ENCODE measurements around the gene MUC7.
"Not testable (repeated sequence)": the region's sequence is repeated elsewhere in the genome, so short reads cannot be mapped to it uniquely, and the experiment has no call there.

Gene MUC7

DNA sequence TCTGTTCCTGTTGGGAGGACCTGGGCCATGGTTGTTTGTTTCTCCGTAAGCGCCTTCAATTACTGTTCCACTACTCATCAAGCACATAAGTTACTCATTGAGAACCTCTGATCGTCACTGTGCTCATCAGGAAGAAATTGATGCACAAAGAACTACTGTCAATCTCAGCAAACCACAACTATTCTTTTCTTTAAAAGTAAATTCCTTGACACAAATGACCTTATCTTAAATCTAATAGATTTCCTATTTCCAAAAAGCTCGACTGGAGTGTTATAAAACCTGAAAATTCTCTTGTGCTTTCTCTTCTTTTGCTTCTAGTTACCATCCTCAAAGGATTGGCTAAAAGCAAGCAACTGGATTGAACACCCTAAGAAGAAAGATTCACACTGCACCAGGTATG is at the start of gene MUC7:
Gene MUC7 (plus strand): TSS at position 301 of the 400 bp plus-strand sequence. CDS start 1,825 bp downstream, outside the sequence.
- no peak for DNase-seq

GRCh38 chr4:70425306-70425705 is 46.7 kb upstream of the MUC7 start:
- no peak for DNase-seq

DNA sequence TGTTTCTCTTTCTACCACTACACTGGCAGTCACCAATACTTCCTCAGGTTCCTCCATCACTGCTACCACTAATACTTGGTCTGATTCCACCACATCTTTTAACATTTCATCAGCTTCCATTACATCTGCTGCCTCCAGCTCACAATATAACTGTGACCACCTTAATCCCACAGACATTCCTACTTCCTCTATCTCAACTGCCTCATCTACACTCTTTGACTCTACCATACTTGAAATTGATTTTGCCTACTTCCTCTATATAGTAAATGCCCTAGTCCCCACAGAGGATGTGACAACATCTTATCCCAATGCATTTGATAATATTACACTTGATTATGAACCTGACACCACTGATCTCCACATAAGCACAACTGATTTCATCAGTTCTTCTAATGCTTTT is 45.2 kb upstream of the MUC7 start:
- DNase-seq, result no peak

GRCh38 chr4:70437197-70437596 is 34.8 kb upstream of the MUC7 start:
- DNase-seq, result no peak

DNA sequence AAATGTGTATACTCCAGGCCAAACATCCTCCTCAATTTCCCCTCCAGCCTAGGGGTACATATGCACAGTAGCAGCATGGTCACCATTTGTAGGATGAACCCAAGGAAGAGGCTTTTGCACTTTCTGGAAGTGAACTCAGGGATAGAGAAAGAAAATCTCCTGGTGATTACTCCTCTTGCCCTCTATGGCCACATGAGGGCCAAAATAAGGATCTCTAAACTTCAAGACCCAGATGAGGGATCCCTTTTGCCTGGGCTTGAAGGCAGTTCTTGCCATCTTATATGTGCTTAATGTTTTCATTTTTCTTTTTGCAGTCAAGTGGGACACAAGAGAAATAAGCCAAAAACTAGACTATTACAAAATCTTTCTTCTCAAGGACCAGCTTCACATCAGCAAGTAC is 29.5 kb upstream of the MUC7 start:
- no peak for DNase-seq

GRCh38 chr4:70443329-70443728 is 28.7 kb upstream of the MUC7 start:
- no peak for DNase-seq

GRCh38 chr4:70449220-70449619 is 22.8 kb upstream of the MUC7 start:
- DNase-seq, result no peak

GRCh38 chr4:70452946-70453345 is 19.1 kb upstream of the MUC7 start:
- DNase-seq, result no peak

- DNase-seq, result no peak
Measured at GRCh38 chr4:70463335-70463734, 8.7 kb upstream of the MUC7 start.

DNA sequence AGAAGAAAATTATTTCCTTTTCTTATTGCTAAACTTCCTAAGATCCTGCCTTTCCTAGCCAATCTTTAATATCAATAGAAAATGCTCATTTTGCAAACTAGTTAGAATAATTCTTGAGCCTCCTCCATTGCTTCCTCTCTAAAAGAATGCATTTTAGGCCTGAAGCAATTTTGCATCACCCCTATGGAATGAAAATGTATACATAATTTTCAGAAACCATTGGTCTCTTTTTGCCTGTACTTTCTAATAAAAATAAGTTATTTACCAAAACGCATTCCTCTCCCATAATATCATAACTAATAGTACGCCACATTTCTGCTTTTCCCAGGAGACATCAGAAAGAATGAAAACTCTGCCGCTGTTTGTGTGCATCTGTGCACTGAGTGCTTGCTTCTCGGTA is 1.7 kb downstream of the MUC7 start:
- DNase-seq, result no peak

DNA sequence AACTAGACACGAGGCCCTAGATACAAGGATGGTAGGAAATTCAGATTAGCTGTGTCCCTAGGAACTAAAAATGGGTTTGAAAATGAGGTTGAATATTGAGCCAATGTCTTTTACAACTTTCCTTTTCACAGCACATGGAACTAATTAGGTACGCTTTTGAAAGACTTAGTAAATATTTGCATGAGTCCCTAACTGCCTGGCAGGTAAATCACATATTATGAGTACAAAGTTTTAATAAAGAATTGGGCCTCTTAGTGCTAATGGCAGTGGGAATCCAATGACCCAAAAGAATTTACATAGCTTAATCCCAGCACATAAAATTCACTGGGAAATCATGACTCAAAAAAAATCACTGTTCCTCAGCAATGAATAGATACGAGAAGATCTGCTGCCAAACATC is 16.8 kb downstream of the MUC7 start:
- no peak for DNase-seq

- no peak for DNase-seq
Measured at GRCh38 chr4:70496231-70496630, 24.2 kb downstream of the MUC7 start.

DNA sequence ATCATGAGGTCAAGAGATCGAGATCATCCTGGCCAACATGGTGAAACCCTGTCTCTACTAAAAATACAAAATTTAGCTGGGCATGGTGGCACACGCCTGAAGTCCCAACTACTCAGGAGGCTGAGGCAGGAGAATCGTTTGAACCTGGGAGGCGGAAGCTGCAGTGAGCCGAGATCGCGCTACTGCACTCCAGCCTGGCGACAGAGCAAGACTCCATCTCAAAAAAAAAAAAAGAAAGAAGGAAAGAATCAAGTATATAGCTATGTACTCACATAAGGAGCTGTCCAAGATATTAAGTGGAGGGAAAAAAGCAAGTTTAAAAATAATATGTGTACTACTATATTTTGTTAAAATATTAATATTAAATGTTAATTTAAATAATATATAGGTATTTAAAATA is 29.8 kb downstream of the MUC7 start:
- not testable (repeated sequence) for DNase-seq

DNA sequence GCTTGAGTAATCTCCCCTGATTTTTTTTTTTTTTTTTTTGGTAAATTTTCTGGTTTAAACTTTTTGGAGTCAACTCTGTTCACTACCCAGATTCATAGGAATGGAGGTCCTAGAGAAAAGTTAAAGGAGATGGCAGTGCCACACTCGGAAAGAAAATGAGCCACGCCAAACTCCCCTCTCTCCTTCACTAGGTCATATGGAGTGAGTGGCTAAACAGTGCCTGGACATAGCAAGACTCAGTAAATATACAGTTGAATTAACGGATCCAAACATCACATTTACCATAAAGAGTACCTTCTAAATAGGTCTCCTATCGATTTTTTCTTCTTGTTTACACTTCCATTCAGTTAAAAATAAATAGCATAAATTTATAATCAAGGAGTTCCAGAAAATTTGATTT is 32.7 kb downstream of the MUC7 start:
- no peak for DNase-seq

DNA sequence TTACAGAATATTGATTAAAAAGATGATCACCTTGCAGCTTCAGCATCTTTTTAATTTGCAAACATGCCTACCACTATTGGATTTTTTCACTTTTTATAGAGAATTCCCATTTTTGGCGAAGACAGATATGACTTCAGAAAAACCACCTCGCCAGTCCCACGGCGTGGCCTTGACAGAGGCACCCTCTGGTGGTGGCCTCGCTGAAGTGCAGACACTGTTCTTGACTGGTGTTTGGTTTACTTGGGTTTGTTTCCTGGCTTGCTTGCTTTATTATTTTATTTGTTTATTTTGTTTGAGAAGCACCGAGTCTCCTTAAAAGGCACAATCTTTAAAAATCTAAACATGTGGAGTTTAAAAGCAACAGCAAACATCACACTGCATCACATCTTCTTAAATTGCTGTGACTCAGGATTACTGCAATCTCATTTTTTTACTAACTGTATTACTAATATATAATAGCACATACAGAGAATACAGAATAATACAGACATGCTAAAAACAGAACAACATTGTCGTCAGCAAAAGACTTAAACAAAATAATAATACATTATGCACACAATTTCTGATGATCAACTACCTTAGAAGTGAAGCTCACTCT is 33.3 kb downstream of the MUC7 start:
- DNase-seq, result peak; percentile 36

- DNase-seq, result no peak
Measured at GRCh38 chr4:70508801-70509200, 36.8 kb downstream of the MUC7 start.

- DNase-seq, result no peak
Measured at GRCh38 chr4:70511365-70511764, 39.4 kb downstream of the MUC7 start.

GRCh38 chr4:70515367-70516250 is 43.6 kb downstream of the MUC7 start:
- DNase-seq, result no peak

GRCh38 chr4:70518269-70518668 is 46.3 kb downstream of the MUC7 start, which contains the start of gene AMTN:
AMTN (plus strand) TSS chr4:70518569; CDS start chr4:70518778, 209 bp downstream.
- DNase-seq, result no peak

DNA sequence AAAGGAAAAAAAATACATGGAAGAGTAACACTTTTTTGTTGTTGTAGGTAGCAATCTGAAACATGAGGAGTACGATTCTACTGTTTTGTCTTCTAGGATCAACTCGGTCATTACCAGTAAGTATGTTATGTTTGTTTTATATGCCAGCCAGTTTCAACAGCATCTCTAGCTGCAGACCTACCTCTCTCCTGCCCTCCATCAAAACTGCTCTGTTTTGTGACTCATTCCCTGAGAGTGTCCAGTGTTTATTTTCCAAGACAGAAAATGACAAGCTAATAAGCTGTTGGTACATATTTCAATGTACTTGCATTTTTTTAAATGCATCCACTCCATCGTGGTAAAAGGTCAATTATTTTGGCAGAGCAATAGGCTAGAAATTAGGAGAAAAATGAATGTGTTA is 46.7 kb downstream of the MUC7 start:
- DNase-seq, result no peak

- no peak for DNase-seq
Measured at GRCh38 chr4:70522626-70523025, 50.6 kb downstream of the MUC7 start.

- no peak for DNase-seq
Measured at GRCh38 chr4:70530997-70531396, 59.0 kb downstream of the MUC7 start.

DNA sequence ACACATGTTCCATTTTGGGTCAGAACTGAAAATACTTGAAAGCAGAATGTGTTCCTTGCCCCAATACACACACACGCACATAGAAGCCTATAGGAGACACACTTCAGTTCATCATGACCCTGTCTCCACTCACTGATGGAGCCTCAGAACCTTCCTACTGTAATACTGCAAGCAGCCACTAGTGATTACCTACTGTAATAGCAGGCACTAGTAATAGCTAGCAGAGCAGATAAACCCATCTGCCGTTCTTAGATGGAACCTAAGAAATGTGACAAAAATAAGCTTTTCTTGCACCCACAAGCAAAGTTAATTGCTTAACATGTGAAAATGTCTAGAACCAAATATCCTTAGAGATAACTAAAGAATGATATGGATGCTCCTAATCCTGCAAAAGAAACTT is 60.0 kb downstream of the MUC7 start:
- no peak for DNase-seq

Data from inflammatory macrophage treated with lipopolysaccharide for 4 hours (primary cell).